NCI-H526 (cell line): Measurements from ENCODE around the gene ZMIZ1.
A peak's percentile ranks its signal among the peaks of the same experiment; 100 is the strongest.

Experiments used
- DNase-seq, 2 experiments: peaks; one replicate each; lab custom pipeline; 2025; lab: John Stamatoyannopoulos, UW

ZMIZ1 gene

DNA sequence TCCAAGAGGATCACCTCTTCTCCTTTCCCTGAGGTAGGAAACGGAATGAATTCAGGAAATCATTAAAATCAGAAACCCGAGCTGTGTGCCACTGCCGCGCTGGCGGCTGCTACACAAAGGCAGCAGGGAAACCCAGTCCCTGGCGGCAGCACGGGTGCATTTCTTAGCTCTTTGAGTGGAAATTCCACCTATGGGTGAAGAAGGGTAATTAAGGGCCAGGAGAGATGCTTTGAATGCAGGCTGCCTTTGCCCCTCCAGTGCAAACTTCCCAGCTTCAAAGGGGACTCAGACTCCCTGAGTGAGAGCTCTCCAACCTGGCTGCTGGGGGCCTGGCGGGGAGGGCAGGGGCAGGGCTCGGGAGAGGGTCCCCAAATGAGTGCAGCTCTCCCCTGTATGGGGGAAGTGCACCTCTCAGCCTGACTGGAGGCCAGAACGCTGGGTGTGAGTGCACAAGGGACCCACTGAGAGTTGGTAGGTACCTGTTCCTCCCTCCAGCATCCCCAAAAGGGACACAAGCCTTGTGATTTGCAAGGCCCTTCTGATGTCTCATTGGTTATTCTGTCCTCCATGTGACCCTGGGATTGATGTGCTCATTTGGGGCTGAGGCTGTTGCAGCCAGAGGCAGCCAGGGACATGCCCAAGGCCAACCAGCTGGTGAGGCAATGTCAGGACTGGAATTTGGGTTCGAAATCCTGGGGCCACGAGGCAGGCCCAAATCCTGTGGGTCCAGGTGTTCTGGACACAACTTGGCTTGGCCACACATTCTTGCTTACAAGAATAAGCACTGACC is 16.3 kb upstream of the ZMIZ1 start:
- DNase-seq = peak; percentile 20 to 84

DNA sequence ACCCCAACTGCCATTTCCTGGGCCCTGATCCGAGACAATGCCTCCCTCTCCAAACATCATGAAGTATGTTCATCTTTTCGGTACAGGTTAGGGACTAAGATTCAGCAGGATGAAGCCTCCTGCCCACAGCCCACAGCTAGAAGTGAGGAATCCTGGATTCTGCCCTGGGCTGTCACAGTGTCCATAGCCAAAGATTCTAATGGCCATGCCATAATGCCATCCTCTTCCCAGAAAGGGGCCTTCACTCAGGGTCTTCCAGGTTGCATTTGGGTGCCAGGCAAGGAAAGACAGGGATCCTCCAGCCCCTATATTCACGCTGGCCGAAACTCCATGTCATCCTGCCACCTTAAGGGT is 15.7 kb upstream of the ZMIZ1 start:
- no peak for DNase-seq

DNA sequence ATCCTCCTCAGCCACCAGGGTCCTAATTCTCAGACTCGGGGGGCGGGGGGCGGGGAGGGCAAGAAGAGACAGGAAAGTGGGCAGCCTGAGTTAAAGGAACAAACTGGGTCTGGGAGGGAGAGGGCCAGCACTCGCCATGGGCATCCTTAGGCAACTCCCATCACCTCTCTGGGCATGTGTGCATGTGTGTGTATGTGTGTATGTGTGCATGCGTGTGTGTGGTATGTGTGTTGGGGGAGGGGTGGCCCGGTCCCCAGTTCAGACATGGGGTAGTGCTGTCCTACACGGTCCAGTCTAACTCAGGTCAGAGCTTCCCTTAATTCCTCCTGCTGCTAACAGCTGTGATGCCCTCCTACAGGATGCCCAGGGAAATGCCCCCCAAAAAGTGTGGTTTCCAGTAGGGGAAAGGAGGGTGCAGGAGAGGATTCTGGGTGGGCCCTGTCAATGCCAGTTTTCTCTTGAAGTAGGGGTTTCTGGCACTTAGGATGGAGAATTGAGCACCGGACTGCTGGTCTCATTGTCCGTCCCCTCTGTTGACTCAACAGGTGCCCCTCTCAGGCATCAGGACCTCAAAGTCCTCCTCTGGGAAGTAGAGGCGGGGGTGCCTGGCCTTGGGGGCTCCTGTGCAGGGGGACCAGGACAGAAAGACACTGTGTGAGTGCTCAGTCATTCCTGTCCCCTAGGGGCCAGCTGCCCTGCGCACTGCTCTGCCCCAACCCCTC is 15.1 kb upstream of the ZMIZ1 start:
- DNase-seq = no peak

DNA sequence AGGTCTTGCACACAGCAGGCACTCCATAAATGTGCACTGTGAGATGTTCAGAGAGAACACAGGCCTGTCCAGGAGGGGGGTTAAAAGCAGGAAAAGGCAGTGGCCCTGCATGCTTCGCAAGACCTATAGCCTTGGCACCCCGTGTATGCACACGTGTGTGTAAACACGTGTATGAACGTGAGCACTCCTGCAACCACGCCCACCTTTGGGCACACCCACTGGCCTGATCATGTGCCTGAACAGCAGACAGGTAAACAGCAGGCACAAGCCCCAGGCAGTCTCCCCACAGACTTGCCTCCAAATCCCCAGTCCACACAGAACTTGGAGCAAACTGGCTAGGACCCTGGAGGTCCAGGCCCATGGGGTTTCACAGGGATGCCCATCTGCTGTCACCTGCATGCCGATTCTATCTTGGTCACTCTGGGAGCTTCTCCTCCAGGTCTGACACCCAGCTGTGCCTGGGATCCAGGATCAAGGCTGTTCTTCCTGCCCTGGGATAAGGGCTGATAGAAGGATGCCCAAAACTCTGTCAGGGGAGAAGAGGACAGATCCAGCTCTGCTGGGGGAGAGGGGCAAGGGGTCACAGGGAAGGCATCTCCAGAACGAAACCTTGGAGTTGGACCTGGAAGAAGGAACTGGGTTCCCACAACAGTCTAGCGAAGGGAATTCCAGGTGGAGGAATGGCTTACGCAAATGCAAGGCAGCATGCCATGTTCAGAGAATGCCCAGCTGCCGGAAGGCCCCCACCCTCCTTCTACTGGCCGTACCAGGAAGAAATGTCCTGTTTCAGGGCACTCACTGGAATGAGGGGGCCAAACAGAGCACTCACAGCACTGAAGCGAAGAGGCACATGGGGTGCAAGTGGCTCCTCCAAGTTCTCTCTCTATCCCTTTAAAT is 14.3 kb upstream of the ZMIZ1 start:
- no peak for DNase-seq

DNA sequence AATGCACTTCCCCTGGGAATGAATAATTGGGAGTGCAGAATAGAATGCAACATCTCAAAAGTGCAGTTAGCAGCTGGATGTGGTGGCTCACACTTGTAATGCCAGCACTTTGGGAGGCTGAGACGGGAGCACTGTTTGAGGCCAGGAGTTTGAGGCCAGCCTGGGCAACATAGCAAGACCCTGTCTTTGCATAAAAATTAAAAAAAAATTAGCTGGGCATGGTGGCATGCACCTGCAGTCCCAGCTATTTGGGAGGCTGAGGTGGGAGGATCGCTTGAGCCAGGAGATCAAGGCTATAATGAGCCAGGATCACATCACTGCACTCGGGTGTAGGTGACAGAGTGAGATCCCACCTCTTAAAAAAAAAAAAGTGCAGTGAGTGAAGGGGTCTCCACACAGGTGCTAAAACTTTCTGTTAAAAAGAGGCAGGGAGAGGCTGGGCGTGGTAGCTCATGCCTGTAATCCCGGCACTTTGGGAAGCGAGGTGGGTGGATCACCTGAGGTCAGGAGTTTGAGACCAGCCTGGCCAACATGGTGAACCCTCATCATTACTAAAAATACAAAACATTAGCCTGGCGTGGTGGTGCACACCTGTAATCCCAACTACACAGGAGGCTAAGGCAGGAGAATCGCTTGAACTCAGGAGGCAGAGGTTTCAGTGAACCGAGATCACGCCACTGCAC is 13.5 kb upstream of the ZMIZ1 start:
- no peak for DNase-seq

DNA sequence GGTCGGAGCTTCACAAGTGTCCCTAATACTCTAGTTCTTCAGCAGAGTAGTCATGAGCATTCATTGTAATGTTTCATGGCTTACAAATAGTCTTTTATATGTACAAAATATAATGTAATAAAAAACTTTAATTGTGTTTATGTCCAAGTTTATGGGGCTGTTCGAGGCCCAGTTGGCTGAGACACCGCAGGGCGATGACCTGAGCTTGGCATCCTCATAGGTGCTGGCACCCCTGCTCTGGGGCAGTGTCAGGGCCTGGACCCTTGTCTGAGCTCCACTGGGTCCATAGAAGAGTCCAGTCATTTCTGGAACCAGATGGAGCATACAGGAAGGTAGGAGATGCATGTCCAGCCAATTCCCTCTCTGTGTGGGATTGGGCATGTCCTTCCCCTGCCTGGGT is 12.9 kb upstream of the ZMIZ1 start:
- DNase-seq = no peak

DNA sequence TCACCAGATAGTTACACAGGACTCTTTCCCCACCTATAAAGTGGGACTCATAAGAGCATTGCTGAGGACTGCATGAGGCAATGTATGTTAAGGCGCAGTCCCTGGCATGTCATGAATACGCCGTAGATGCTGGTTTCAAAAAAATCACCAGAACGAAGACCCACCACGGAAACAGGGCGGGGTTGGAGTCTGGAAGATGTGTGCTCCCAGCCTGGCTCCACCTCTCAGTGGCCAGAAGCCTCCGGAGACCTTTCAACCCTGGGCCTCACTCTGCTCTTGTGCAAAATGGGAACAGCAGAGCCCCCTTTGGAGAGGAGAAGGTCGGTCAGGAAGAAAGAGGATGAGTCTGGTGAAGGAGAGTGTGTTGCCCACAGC is 12.4 kb upstream of the ZMIZ1 start:
- no peak for DNase-seq

DNA sequence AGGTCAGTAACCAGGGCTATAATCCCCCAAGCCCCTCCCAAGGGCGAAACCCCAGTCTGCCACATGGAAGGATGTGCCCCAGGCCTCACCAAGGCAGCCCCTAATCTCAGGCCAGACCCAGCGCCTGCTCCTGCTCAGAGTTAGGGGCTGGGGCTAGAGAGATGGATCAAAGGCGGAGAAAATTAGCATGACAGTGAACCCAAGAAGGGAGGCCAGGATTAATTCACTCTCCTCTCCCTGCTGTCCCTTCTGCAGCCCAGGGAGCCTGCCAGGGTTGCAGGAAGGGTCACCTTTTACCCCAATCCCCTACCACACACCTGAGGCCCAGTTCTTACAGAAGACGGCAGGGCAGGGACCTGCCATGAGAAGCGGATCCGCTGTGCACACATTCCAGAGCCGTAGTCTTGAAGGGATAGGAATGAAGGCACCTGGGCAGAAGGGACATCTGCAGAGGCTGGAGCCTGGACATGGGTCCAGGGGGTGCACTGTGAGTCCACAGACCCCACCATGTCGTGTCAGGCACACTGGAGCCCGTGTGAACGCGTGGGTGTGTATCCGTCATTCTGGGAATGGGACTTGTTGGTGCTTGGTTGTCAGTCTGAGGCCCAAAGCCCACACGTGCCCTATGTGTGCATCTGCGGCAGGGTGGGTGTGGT is 11.9 kb upstream of the ZMIZ1 start:
- DNase-seq = no peak

DNA sequence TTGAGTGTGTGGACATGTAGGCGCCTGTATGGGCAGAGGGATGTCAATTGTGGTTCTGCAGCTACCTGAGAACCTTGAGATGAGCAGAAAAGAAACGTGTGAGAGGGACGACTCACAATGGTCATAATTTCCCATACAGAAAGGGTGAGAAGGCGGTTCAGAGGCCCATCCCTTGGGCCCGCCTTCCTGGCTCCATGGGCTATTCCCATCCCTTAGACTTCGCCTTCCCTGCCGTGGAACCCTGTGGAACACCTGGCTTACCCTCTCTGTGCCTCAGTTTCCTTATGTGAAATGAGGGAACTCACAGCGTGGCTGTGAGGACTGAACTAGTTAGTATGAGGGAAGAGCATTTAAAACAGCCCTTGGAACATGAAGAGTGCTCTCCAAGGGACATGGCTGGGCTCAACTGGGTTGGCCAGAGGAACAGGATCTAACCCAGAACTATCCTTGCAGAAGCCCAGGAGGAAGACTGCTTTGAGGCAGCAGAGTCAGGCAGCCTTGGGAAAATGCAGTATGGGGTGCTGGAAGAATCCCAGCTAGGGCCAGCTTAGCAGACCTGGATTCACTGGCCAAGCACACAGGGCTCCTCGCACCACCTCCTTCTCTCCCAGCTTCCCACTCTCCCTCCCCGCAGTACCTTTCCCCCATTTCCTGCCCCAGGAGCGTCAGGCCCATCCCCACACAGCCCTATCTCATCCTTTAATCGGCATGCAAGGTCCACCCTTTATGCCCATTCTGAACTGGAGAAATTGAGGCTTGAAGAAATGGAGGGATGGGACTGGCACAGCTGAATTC is 11.1 kb upstream of the ZMIZ1 start:
- no peak for DNase-seq

DNA sequence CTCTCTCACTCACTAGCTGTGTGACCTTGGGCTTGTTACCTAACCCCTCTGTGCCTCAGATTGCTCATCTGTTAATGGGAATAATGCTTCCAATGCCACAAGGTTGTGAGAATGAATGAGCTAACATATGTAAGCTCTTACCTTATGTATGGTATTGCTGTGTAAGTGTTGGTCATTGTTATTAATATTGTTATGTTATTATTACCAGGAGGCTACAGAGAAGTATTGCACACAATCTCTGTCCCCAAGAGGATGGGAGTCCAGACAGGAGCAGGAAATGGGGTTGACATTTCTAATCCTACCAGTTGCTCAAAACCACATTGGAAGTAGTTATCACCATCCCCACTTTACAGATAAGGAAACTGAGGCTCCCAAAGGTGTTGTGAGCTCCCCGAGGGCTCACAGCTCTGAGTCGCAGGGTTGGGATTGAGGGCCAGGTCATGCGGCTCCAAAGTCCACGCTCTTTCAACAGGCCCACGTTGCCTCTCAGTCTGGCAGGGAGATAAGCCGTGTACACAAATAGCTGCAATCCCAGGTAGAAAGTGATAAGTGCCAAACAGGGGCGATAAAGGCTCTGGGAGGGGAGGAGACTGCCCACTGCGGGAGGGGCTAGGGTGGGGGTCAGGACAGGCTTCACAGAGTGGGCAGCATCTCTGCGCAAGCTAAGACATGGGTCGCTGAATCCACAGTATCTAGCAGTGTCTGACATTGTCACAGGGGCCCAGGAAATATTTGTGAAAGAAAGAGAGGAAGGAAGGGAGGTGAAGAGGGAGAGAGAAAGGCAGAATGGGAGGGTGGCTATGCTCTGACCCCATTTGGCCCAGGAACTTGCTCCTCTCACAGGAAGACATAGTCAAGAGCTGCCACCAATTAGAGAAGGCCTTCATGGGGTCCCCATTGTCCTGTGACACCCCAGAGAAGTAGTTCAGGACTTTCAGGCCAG is 9.6 kb upstream of the ZMIZ1 start:
- peak in 1 of 2 experiments; percentile 12 for DNase-seq

DNA sequence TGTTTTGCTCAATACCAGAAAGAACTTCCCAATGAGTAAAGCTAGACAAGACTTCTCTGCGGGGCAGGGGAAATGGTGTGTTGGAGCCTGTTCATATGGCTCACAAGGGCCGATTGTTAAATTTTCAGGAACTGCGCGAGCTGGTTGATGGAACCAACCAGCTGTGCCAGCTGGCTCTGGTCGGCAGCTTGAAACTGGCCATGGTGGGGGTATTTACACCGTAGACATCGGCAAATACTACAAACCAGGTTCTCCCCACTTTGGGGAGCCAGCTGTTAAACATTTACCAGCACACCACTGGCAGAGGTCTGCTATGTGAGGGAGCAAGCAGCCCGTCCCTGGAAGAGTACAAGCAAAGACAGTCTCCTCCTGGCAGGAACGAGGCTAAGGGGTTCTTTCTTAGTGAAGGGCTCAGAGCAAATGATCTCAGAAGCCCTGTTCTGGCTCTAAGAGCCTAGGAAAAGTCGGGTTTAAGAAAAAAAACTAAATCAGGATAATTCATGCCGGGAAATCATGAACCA is 8.8 kb upstream of the ZMIZ1 start:
- DNase-seq = no peak

DNA sequence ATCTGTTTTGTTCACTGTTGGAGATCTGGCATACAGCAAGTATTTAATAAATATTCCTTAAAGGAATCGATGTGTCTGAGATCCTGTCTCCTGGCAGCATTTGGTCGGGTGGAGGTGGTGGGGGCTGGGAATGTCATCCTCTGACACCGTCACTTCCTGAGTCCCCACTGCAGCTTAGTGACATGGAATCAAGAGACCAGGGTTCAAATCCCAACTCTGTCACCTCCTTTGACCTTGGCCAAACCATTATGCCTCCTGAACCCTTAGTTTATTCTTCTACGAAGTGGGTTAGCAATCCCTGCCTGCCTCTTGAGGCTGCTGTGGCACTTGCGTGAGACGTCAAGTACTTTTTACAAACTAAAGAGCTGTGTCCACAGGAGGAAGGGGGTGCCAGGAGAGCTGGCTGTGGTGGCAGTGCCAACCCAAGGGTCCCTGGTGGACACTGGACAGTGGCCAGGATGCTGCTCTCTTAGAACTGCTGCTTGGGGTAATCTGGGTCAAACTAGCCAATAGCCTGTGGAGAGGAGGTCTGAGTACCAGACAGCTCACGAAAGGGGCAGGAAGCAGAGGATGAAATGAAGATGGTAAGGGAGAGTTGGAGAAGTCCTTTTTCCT is 8.0 kb upstream of the ZMIZ1 start:
- no peak for DNase-seq

DNA sequence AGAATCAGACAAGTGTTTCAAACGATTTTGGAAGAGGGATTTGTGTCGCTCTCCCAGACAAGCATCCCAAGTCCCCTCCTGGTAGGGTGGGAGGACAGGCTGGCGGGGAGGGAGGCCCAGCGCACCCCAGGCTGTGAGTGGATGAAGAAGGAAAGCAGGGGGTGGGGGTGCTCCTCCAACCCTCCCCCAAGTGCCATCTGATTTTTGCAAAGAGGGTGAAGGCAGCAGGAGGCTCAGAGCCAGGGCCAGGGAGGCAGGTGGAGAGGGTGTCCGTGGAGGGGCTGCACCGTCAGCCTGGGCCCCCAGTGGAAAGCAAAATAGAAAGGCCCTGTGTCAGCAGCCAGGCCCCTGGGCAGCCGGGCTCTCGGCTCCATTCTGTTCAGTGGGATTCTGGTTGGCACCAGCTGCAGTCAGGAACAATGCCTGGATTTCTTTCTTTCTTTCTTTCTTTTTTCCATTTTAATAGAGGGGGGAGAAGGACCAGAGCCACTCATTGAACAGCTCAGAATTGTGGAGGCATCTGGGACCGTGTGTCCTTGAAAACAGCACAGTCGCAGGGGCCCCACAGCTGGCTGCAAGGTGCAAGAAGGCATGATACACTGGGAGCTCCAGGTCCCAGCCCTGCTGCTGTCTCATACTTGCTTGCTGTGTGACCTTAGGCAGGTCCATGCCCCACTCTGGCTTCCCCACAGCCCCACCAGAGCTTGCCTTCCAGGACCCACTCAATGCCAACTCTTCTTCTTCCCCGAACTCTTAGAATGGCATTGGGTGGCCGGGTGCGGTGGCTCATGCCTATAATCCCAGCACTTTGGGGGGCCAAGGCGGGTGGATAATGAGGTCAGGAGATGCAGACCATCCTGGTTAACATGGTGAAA is 7.1 kb upstream of the ZMIZ1 start:
- no peak for DNase-seq

DNA sequence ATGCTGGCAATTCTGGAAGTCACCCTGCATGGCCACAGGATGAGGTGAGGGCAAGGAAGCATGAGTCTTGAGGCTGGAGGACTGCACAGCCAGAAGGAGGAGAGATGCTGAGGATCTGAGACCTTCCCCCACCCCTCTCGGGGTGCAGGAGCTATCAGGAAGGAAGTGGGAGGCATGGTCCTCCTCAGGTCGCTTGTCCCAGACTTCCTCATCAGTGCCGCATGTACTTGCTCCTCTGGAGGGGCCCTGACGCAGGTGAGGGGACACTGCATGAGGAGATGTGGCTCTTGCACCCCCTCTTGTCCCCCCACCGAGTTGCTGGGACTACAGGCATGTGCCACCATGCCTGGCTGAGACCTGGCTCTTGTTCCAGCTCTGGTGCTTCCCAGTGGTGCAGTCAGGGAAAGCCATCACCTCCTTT is 5.7 kb upstream of the ZMIZ1 start:
- DNase-seq = no peak

DNA sequence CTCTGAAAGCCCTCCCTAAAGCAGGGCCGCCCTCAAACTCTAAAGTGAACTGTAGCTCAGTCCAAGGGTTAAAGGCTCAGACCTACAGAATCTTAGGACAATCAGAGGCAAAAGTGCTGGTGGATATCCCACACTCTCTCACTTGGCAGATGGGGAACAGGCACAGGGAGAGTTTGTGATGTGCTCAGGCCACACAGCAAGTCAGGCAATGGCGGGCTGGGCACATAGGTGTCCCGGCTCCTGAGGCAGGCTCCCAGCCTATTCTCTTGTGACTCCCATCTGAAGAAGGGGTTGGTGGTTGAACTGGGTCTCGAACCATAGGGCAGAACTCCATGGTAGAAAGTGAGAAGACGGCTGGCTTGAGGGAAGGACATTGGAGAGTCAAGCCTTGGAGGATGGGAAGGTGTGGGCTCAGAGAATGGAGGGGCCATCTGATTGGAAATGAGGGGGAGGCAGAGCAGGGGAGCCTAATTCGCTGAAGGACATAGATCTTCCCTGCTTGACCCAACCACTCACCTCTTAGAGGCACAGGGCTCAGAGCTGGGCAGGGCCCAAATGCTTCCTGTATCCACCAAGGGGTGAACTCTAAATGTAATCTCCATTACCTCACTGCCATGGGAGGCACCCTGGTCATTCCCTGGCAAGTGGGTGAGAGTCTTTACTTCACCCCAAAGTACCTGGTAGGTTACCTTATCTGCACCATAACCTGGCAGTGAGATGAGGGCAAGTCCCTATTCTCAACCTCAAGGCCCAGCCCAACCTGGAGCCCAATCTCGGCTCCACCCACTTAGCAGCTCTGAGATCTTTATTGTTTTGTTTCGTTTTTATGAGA is 4.9 kb upstream of the ZMIZ1 start:
- no peak for DNase-seq

DNA sequence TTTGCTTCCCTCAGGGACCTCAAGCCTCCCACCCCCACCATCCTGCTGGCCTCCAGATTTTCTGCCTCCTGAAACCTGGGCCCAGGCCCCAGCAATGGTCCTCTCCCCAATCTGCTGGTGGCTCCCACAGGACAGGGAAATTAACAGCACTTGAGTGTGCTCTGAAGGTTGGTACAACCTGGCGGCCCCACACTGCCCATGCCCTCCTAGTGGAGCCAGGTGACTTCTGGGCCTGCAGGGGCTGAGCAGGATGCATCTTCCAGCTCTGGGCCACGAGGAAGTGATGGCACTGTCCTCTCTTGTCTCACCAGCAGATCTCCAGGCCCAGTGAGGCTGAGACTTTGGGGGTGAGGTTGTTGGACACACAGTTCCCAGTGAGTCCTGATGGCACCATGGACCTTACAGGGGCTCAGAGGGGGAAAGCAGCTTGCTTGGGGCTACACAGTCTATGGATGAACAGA is 3.6 kb upstream of the ZMIZ1 start:
- no peak for DNase-seq

DNA sequence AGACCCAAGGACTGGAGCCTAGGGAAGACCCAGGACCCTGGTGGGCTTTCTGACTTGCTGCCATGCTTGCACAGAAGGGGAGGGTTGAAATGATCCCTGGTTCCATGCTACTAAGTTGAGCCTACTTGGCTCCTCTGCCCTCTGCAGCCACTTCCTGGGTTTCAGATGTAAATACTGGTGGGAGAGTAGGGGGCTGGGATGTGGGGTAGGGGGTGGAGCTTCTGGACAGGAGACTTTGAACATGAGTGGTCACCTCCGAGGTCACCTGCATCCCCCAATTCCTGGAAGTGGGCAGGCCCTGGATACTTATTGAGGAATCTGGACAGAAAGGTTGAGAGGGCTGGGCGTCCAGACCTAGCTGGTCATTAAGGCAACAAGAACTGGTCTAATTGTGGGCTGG is 2.9 kb upstream of the ZMIZ1 start:
- DNase-seq = no peak
